ELR (cell line): ENCODE data around the gene ACTR1A.
"Not testable (repeated sequence)": the region's sequence is repeated elsewhere in the genome, so short reads cannot be mapped to it uniquely, and the experiment has no call there.

ENCODE experiments used
- DNase-seq: peaks from one replicate; pipeline ENCODE4 v3.0.0-alpha.2; 2015; ENCODE audit warnings: low read depth

The ACTR1A gene

DNA sequence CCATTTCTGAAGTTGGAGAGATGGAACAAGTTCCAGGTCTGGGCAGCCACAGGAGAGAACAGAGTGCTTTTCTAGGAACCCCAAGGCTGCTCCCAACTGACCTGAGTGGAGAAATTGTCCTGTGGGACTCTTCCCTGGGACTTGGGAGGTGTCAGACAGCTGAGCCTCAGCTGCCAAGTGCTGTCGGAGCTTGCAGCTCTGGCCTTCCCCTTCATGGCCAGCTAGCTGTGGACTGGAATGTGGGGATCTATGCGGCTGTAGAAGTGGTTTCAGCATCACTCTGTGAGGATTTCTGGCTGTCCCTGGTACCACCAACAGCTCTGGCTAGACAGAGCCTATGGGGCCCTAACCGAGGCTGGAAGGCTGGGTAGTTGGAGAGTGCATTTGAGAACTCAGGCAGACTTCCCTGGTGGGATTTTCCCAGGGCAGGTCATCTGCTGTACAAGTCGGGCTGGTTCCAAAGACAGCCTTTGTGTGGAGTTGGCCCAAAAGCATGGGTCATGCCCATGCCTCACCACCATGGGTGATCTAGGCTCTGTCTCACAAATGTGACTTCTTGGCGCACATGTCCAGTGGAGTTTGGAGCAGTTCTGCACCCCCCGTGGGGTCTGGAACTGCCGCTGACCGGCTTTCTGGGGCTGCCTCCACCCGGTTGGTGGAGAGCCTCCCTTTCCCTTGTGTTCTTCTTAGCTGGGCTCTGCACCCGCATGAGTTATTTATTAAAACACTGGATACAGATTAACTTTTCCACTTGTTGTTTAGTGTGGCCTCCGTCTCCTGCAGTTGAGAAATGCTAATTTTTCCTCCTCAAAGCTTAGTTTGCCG, 12.2 kb upstream of the ACTR1A start:
- DNase-seq = no peak

DNA sequence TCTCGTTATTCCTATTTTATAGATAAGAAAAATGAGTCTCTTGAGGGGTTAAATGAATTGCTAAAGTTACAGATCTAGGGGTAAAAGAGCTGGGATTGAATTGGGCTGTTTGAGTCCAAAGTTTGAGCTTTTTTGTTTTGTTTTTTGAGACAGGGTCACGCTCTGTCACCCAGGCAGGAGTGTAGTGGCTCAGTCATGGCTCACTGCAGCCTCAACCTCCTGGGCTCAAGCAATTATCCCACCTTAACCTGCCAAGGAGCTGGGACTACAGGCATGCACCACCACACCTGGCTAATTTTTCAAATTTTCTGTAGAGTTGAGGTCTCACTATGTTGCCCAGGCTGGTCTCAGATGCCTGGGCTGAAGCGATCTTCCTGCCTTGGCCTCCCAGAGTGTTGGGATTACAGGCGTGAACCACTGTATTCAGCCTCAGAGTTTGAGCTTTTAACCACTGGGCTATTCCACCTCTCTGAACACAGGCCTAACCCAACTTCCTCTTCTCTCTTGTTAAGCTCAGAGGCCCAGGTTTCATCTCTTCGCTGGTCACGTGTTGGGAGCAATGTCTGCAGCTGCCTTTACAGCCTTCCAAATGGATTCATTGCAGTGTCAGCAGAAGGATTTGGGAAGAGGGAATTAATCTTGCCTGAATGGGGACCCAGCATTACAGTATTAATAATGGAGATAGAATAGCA, 9.2 kb upstream of the ACTR1A start:
- DNase-seq = no peak

DNA sequence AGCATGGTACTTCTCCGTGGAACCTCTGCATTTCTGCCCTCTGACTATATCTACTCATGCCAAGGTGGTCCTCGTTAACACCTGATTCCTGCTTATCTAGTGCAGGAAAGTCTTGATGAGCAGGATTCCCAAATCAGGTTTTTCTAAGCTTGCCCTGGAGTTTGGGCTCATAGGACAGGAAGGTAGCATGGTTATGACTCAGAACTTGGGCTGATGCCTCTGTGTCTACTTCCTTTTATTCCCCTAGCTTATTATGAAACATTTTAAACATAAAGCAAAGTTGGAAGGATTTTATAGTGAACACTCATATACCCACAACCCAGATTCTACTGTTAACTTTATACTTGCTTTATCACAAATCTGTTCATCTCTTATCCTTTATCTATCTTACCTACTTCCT, 6.9 kb upstream of the ACTR1A start:
- peak; percentile 73 for DNase-seq

DNA sequence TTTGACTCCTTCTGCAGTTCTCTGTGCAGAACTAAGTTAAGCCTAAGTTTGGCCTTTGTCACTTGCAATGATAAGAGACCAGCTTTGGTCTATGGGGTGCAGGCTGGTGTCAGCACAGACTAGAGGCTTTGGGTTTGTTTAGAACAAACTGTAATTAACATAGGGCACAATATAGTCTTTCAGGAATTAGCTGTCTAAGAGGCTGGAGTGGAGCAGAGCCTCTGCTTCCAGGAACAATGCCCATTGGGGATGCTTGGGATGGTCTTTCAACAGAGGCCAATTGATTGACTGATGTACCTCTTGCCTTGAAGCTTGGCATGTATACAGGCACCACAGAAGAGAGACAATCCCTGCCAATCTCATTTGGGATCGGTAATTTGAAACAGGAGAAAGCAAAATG, 6.0 kb upstream of the ACTR1A start:
- no peak for DNase-seq

DNA sequence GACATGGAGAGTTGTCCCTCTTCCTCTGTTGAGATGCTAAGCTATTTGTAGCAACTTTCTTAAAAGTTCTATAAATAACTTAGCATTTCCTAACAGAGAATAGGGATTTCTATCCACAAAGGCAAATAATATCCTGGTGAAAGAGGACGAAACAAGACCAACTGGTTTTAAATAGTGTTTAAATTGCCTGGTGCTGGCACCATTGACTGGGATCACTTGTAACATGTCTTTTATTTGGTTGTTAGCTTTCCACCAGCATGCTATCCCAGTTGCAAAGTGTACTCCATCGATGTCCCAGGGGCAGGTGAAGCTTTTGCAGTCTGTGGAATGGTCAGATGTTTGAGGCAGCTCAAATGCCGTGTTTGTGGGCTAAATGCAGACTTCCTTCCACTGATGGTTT, 5.0 kb upstream of the ACTR1A start:
- no peak for DNase-seq

DNA sequence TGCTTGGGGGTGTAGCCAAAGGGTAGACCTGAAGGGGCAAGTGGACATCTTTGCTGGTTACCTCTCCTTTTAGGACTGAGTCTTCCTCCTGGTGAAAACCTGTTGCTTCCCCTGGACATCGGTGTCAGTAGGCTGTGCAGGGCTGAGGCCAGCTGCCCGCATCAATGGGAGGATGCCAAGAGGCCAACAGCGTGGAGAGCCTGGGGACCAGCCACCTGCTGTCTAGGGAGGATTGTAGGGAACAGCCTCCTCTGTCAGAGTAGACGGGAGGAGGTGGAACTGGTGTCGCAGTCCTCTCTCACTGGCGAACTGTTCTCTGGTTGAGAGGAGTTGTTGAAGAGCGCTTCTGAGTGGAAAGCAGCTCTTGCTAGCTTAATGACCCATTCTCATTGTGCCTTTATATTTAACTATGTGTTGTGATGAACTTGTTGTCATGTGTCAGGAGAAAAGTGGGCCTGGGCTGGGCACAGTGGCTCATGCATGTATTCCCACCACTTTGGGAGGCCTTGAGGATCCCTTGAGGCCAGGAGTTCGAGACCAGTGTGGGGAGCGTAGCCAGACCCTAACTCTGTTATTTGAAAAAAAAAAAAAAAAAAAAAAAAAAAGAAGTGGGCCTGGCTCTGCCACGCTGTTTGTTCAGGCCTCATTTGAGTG, 3.1 kb upstream of the ACTR1A start:
- DNase-seq = peak; percentile 10

DNA sequence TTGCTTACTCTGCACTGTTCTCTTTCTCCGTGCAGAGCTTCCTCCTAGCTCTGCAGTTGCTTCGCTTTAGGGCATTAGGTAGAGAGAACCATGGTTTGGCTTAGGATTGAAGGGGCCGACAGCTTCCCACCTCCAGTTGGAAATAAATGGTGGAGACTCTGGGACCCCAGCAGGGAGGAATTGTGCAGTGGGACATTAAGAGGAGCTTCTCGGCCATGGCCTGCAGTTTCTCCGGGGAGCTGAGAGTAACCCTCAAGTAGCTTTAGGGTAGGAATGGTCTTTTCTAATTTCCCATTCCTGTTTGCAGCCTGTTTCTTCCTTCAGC, 2.4 kb upstream of the ACTR1A start:
- DNase-seq = no peak

DNA sequence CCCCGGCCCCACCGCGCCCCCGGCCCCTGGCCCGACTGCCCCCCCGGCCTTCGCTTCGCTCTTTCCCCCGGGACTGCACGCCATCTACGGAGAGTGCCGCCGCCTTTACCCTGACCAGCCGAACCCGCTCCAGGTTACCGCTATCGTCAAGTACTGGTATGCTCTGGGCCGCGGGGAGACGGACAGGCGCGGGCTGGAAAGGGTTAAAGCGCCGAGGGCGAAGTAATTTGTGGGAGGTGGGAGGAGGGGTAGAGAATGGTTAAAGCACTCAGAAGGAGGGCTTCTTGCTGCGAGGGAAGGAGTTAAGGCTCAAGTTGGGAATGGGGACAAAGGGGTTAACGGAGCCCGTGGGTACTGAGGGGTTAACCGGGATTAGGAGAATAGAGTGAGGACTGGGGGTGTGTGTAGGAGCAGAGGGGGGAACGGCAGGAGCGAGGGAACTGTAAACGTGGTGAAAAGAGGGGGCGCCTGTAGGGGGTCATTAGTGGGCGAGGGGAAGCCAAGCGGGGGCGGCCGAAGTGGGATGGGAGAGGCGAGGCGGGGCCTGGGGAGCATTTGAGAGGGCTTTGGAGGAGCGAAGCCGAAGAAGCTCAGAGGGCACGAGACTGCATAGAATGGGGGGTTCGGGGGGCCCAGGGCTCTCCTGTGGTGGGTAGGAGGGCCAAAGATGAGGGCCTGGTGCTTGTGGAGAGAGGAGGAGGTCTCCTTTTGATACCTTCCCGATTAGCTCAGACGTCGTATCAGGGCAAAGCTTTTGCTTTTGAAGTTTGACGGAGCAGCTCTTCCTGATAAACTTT, 1.9 kb upstream of the ACTR1A start:
- peak; percentile 51 for DNase-seq

DNA sequence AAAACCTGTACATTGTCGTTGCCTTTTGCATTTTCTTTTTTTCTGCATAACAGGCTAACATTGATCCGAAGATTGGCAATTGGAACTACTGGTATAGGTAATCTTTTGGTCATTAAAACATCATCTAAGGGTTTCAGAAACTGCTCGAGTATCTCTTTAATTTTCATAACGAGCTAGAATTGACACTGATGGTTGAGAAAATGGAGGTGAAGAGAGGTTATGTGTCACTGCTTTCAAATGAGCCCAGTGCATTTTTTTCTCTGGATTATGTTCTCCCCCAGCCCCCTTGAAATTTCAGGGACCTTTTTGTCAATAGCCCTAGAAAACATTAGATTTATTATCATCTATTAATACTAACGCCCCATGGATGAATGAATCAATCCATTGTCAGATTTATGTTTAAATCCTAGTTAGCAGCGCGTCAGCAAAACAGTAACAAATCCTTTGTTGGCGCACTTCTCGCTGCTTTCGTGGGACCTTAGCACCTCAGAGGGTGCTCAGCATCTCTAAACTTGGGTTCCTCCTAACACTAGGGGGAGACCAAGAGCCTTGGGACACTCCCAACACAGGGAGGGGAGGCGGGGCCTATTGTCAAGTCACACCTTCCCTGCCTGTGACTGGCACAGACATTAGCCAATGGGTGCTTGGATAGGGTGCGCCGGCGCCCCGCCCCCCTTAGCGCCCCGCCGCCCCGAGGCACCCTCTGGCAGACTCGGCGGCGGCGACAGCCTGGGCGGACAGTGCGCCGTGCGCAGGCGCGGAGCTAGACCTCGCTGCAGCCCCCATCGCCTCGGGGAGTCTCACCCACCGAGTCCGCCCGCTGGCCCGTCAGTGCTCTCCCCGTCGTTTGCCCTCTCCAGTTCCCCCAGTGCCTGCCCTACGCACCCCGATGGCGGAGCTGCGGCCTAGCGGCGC, 1.0 kb upstream of the ACTR1A start, which contains the start of gene SUFU:
TSS of gene SUFU (plus strand) at position 709 of the 915 bp plus-strand sequence. CDS start at position 890, 181 bp downstream.
- peak; percentile 100 for DNase-seq

DNA sequence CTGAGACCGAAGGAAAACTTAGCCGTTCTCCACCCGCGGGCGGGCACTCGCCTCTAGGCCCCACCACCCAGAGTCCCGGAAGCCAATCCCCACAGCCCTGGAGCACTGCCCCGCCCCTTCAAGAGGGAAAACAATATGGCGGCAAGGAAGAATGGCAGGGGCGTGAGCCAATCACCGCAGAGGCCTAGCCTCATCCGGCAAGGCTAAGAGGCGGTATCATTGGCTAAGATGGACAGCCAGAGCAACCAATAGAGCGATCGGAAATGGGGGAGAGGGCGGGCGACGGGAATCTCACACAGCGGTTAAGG, 529 bp downstream of the ACTR1A start:
- peak; percentile 100 for DNase-seq

DNA sequence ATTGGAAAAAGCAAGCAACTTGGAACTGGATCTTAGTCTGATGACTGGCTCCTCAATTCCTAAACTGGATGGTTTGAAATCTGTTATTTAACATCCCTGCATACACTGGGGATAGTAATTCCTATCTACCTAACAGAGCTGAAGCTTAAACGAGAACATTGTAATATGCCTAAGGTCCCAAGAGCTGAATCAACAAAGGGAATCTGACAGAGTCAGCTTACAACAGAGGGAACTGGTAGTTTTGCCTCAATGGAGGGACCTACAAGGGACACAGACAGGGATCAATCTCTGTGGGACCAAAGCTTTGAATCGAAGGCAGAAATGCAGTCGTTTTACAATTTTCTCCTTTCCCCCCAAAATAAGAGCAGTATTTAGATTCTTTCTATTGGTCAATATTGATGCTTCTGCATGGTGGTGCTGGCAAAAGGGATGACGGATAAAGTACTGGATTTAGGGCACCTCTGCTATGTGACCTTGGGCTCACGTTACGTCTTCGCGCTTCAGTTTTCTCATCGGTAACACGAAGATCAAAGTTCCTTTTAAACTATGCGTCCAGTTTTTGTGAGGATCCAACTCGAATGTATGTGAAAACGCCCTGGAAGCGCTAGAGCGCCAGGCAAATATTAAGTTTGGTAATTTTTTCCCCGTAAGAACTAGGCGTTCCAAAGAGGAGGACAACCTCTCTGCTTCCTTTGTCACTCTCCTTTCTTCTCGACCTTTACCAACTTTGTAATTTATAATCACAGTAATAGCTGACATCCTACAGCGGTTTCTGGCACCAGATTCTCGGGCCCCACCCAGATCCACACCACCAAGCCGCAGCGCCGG, 1.1 kb downstream of the ACTR1A start:
- peak; percentile 34 for DNase-seq

DNA sequence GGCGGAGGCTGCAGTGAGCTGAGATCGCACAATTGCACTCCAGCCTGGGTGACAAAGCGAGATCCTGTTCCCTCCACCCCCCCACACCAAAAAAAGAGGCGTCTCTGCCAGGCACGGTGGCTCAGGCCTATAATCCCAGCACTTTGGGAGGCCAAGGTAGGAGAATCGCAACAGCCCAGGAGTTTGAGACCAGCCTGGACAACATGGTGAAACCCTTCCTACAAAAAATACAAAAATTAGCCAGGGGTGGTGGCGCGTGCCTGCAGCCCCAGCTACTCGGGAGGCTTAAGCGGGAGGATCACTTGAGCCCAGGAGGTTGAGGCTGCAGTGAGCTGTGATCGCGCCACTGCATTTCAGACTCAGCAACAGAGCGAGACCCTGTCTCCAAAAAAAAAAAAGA, 1.8 kb downstream of the ACTR1A start:
- DNase-seq = not testable (repeated sequence)

DNA sequence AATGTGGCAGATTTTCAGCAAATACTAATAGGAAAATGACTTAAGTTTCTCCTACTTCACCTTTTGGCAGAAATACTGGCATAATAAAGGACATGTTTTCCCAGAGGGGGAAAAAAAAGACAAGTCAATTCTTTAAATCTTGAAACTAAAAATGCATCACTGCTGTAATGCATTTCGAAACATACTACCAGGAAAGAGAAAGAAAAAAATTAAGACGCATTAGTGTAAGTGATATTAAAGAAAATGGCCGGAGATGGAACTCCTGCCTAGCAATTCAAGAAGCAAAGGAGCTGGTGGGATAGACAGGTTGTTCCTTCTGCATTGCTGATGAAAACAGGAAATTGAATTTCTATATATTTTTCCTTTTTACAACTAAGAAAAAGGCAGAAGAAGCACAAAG, 3.2 kb downstream of the ACTR1A start:
- DNase-seq = no peak

DNA sequence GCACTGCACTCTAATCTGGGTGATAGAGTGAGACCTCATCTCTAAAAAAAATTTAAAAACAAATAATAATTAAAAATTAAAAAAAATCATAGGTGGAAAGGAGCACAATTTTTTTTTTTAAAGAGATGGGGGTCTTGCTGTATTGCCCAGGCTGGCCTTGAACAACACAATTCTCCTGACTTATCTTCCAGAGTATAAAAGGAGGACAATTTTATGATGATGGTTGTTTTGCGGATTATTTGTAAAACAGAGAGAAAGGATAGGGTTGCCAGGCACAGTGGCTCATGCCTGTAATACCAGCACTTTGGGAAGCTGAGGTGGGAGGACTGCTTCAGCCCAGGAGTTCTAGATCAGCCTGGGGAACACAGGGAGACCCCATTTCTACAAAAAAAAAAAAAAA, 5.0 kb downstream of the ACTR1A start:
- no peak for DNase-seq

DNA sequence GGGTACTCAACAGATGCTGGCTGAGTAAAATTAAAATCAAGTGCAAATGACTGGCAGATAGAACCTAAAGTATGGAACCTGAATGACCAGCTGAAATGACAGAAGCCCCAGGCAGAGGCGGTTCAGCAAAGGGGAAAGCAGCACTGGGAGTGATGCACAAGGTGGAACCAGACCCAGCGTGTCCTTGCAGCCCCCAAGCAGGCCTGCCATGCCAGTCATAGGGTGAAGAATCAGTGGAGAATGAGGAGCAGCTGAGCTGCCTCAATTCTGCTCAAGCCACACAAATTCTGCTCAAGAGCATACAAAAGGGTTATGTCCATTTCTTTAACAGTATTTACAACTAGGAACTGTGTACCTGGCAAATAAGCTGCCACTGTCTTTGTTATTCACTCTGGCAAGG, 8.7 kb downstream of the ACTR1A start:
- no peak for DNase-seq

DNA sequence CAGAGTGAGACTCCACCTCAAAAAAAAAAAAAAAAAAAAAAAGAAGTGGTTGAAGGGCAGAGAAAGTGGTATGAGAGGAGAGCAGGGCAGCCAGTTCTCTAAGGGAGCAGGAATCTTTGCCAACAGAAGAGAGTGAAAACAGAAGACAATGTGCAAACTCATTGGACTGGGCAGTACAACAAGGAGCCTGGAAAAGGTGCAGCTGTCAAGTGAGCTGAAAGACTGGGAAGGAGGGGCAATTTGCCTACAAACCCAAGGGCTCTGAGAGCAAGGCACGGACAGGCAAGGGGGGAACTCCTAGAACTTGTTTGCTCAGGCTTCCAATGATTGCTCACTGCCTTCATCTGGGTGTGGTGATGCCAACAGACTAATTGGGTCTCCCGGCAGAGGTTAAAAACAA, 9.5 kb downstream of the ACTR1A start:
- no peak for DNase-seq

DNA sequence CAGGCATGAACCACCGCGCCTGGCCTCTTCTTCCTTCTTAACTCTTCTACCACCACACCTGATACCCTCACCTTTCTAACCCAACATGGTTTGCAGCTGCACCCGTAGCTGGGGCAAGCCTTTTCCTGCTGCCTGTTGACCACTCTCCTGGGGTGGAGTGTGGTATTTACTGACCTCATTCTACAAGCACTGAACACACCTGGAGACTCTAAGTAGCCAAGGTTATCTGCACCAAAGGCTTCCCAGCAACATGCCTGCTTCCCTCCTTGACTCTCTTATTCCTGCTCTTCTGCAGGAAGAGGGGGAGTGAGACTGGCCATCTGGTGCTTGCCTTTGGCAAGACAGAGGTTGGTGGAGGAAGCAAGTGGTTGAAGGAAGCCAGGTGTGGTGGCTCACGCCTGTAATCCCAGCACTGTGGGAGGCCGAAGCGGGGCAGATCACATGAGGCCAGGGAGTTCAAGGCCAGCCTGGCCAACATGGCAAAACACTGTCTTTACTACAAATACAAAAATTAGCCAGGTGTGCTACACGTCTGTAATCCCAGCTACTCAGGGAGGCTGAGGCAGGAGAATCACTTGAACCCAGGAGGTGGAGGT, 10.1 kb downstream of the ACTR1A start:
- no peak for DNase-seq

DNA sequence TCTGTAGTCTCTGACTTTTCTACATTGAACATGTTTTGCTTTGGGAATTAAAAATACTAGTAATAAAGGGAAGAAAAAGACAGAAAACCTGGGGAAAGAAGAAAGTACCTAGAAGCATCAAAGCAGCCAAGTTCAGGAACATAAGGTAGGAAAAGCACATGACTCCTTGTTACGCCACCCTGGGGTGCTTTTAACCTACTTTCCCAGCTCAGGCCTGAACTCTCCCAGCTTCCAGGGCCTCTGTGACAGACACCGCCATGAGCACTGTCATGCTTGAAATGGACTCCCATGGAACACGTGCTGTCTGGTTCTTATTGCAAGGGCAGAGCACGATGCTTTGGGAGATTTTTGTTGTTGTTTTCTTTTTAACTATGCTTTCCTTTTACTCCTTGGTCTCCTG, 11.4 kb downstream of the ACTR1A start:
- DNase-seq = no peak

DNA sequence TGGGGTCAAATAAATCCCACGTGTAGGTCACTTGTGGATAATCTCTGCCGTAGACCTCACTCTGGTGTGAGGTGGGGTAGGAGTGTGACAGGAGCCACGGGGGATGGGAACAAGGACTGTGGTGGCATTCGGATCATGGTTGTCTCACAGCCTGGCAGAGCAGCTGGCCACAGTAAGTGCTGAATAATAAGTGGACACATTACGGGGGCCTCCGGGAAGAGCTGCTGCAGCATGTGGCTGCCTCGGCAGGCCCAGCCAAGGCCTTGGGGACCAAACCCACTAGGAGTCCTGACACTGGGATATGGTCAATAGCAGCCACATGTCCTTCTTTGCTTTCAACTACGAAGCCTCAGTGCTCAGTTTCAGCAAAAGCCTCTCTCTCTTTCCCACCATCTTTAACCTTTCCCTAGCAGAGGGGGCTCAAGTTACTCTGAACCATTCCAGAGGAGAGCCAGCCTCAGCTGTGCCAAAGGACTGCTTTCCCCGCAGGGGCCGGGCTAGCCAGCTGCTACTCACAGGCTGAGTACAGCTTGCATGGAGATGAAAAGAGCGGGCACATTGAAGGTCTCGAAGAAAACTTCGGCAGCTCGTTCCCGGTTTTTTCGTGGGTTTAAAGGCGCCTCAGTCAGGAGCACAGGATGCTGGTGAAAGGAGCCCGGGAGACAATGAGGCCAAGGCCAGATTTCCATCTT, 17.3 kb downstream of the ACTR1A start:
- DNase-seq = no peak

DNA sequence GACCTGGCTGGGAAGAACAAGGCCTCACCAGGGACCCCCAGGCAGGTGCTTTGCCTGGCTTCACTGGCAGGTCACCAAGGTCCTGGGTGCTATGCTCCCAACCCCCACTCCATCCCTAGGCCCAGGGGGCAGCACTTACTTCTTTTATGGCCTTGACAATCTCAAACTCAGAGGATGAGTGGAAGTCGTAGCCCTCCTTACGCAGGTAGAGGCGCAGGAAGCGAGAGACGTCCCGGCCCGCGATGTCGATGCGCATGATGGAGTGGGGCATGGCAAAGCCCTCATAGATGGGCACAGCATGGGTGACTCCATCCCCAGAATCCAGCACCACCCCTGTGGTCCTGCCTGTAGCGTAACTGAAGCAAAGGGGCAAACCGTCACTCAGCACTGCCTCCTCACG, 18.5 kb downstream of the ACTR1A start:
- no peak for DNase-seq
